ENCODE measurements around the gene SLC41A2.
"Not testable (repeated sequence)": the region's sequence is repeated elsewhere in the genome, so short reads cannot be mapped to it uniquely, and the experiment has no call there.

Gene SLC41A2

GRCh38 chr12:104943401-104943800, 14.7 kb downstream of the SLC41A2 start:
- H3K79me2 ChIP-seq (ENCODE audit: control insufficient read depth, insufficient read depth, low read length); H4K5ac ChIP-seq (ENCODE audit: low read length); H3K27ac ChIP-seq (ENCODE audit: low read depth, low read length); H3K36me3 ChIP-seq (ENCODE audit: control insufficient read depth, insufficient read depth, low read length); H4K8ac ChIP-seq (ENCODE audit: low read depth, low read length); H3K18ac ChIP-seq (ENCODE audit: low read length); H3K4me2 ChIP-seq (ENCODE audit: low read length); H3K9ac ChIP-seq (ENCODE audit: low read length); H2BK5ac ChIP-seq (ENCODE audit: low read length); H2BK120ac ChIP-seq (ENCODE audit: low read depth, low read length); H3K4me1 ChIP-seq (ENCODE audit: control insufficient read depth, low read depth, low read length); H2AK5ac ChIP-seq (ENCODE audit: low read length); H3K79me1 ChIP-seq (ENCODE audit: low read length); H2BK15ac ChIP-seq (replicated peaks; ENCODE audit: low read depth); H3K4me3 ChIP-seq (ENCODE audit: low read length); DNase-seq; H3K27me3 ChIP-seq (ENCODE audit: insufficient read depth, low read length, poor library complexity); H3K4ac ChIP-seq (ENCODE audit: low read depth, low read length); H3K23ac ChIP-seq (ENCODE audit: low read length); H3K56ac ChIP-seq (ENCODE audit: low read length): not testable (repeated sequence)
- no CpG with 5 or more reads among the region's 8 CpGs for WGBS (ENCODE audit: extremely low coverage, insufficient coverage, low lambda C conversion rate)

GRCh38 chr12:104942075-104942474, 16.0 kb downstream of the SLC41A2 start:
- Histone ChIP-seq H2BK5ac (ENCODE audit: low read length) (no peak overlapping the region), H4K8ac (ENCODE audit: low read depth, low read length) (no peak overlapping the region), H3K4me1 (ENCODE audit: control insufficient read depth, low read depth, low read length) (no peaks in the 10 kb centered on the region), H4K5ac (ENCODE audit: low read length) (no peak overlapping the region), H3K27me3 (ENCODE audit: insufficient read depth, low read length, poor library complexity) (no peaks in the 10 kb centered on the region), H3K23ac (ENCODE audit: low read length) (no peak overlapping the region), H2BK15ac (replicated peaks; ENCODE audit: low read depth) (no peak overlapping the region), H3K79me1 (ENCODE audit: low read length) (no peaks in the 10 kb centered on the region), H3K36me3 (ENCODE audit: control insufficient read depth, insufficient read depth, low read length) (no peaks in the 10 kb centered on the region), H3K9ac (ENCODE audit: low read length) (no peak overlapping the region), H2BK120ac (ENCODE audit: low read depth, low read length) (no peak overlapping the region), H3K4me3 (ENCODE audit: low read length) (no peak overlapping the region), H3K18ac (ENCODE audit: low read length) (no peak overlapping the region), H3K4ac (ENCODE audit: low read depth, low read length) (no peak overlapping the region), H3K56ac (ENCODE audit: low read length) (no peak overlapping the region), H3K79me2 (ENCODE audit: control insufficient read depth, insufficient read depth, low read length) (no peaks in the 10 kb centered on the region), H2AK5ac (ENCODE audit: low read length) (no peak overlapping the region), H3K4me2 (ENCODE audit: low read length) (no peak overlapping the region), H3K27ac (ENCODE audit: low read depth, low read length) (no peak overlapping the region)
- no peak for DNase-seq
- WGBS (ENCODE audit: extremely low coverage, insufficient coverage, low lambda C conversion rate): no CpG with 5 or more reads among the region's 4 CpGs

- no peaks in the 10 kb centered on the region for H3K79me1 ChIP-seq (ENCODE audit: low read length)
- H3K27ac ChIP-seq (ENCODE audit: low read depth, low read length): no peak overlapping the region
- WGBS (ENCODE audit: extremely low coverage, insufficient coverage, low lambda C conversion rate): 100% methylated on average over 2 of the region's 3 CpGs
Observed at GRCh38 chr12:104941454-104941853, 16.6 kb downstream of the SLC41A2 start.

GRCh38 chr12:104939089-104939488, 19.0 kb downstream of the SLC41A2 start:
- Histone ChIP-seq H3K4me2 (ENCODE audit: low read length) (no peak overlapping the region), H3K4me3 (ENCODE audit: low read length) (no peak overlapping the region), H4K8ac (ENCODE audit: low read depth, low read length) (no peak overlapping the region), H3K9ac (ENCODE audit: low read length) (no peak overlapping the region), H2BK15ac (replicated peaks; ENCODE audit: low read depth) (no peak overlapping the region), H3K4ac (ENCODE audit: low read depth, low read length) (no peak overlapping the region), H2BK120ac (ENCODE audit: low read depth, low read length) (no peak overlapping the region), H3K79me1 (ENCODE audit: low read length) (no peaks in the 10 kb centered on the region), H4K5ac (ENCODE audit: low read length) (no peak overlapping the region), H3K23ac (ENCODE audit: low read length) (no peak overlapping the region), H3K18ac (ENCODE audit: low read length) (no peak overlapping the region), H3K27ac (ENCODE audit: low read depth, low read length) (no peak overlapping the region), H3K4me1 (ENCODE audit: control insufficient read depth, low read depth, low read length) (no peaks in the 10 kb centered on the region), H3K36me3 (ENCODE audit: control insufficient read depth, insufficient read depth, low read length) (no peaks in the 10 kb centered on the region), H3K56ac (ENCODE audit: low read length) (no peak overlapping the region), H2BK5ac (ENCODE audit: low read length) (no peak overlapping the region), H3K27me3 (ENCODE audit: insufficient read depth, low read length, poor library complexity) (no peaks in the 10 kb centered on the region), H2AK5ac (ENCODE audit: low read length) (no peak overlapping the region), H3K79me2 (ENCODE audit: control insufficient read depth, insufficient read depth, low read length) (no peaks in the 10 kb centered on the region)
- no peak for DNase-seq
- no CpG with 5 or more reads among the region's 2 CpGs for WGBS (ENCODE audit: extremely low coverage, insufficient coverage, low lambda C conversion rate)

More at GRCh38 chr12:104941454-104941853, 16.6 kb downstream of the SLC41A2 start:
- no peak overlapping the region for H3K4ac ChIP-seq (ENCODE audit: low read depth, low read length)
- H3K4me1 ChIP-seq (ENCODE audit: control insufficient read depth, low read depth, low read length): no peaks in the 10 kb centered on the region
- no peak overlapping the region for H2BK15ac ChIP-seq (replicated peaks; ENCODE audit: low read depth)
- H3K4me2 ChIP-seq (ENCODE audit: low read length): no peak overlapping the region
- H3K4me3 ChIP-seq (ENCODE audit: low read length): no peak overlapping the region
- H2BK120ac ChIP-seq (ENCODE audit: low read depth, low read length): no peak overlapping the region
- H3K9ac ChIP-seq (ENCODE audit: low read length): no peak overlapping the region
- H4K8ac ChIP-seq (ENCODE audit: low read depth, low read length): no peak overlapping the region
- H2AK5ac ChIP-seq (ENCODE audit: low read length): no peak overlapping the region
- no peak overlapping the region for H2BK5ac ChIP-seq (ENCODE audit: low read length)
- no peaks in the 10 kb centered on the region for H3K79me2 ChIP-seq (ENCODE audit: control insufficient read depth, insufficient read depth, low read length)
- no peak overlapping the region for H3K18ac ChIP-seq (ENCODE audit: low read length)
- no peak overlapping the region for H4K5ac ChIP-seq (ENCODE audit: low read length)
- no peaks in the 10 kb centered on the region for H3K27me3 ChIP-seq (ENCODE audit: insufficient read depth, low read length, poor library complexity)
- no peak for DNase-seq
- no peak overlapping the region for H3K56ac ChIP-seq (ENCODE audit: low read length)
- H3K36me3 ChIP-seq (ENCODE audit: control insufficient read depth, insufficient read depth, low read length): no peaks in the 10 kb centered on the region
- no peak overlapping the region for H3K23ac ChIP-seq (ENCODE audit: low read length)

- peak; percentile 57 for DNase-seq
- H2BK15ac ChIP-seq (replicated peaks; ENCODE audit: low read depth): no peak overlapping the region
- H2BK5ac ChIP-seq (ENCODE audit: low read length): no peak overlapping the region
- H3K36me3 ChIP-seq (ENCODE audit: control insufficient read depth, insufficient read depth, low read length): no peaks in the 10 kb centered on the region
- H3K4me2 ChIP-seq (ENCODE audit: low read length): no peak overlapping the region
- H3K9ac ChIP-seq (ENCODE audit: low read length): no peak overlapping the region
- no CpG with 5 or more reads among the region's 3 CpGs for WGBS (ENCODE audit: extremely low coverage, insufficient coverage, low lambda C conversion rate)
- H3K4ac ChIP-seq (ENCODE audit: low read depth, low read length): no peak overlapping the region
- H3K79me2 ChIP-seq (ENCODE audit: control insufficient read depth, insufficient read depth, low read length): no peaks in the 10 kb centered on the region
- H2AK5ac ChIP-seq (ENCODE audit: low read length): no peak overlapping the region
- no peak overlapping the region for H3K27ac ChIP-seq (ENCODE audit: low read depth, low read length)
- H3K4me3 ChIP-seq (ENCODE audit: low read length): no peak overlapping the region
- H3K56ac ChIP-seq (ENCODE audit: low read length): no peak overlapping the region
- H2BK120ac ChIP-seq (ENCODE audit: low read depth, low read length): no peak overlapping the region
- H3K18ac ChIP-seq (ENCODE audit: low read length): no peak overlapping the region
- H3K4me1 ChIP-seq (ENCODE audit: control insufficient read depth, low read depth, low read length): no peaks in the 10 kb centered on the region
- no peak overlapping the region for H4K8ac ChIP-seq (ENCODE audit: low read depth, low read length)
- H3K23ac ChIP-seq (ENCODE audit: low read length): no peak overlapping the region
- no peaks in the 10 kb centered on the region for H3K27me3 ChIP-seq (ENCODE audit: insufficient read depth, low read length, poor library complexity)
- H4K5ac ChIP-seq (ENCODE audit: low read length): no peak overlapping the region
- no peaks in the 10 kb centered on the region for H3K79me1 ChIP-seq (ENCODE audit: low read length)
Observed at GRCh38 chr12:104938371-104938770, 19.7 kb downstream of the SLC41A2 start.

- Histone ChIP-seq H3K23ac (ENCODE audit: low read length) (no peak overlapping the region), H3K9ac (ENCODE audit: low read length) (no peak overlapping the region), H3K27me3 (ENCODE audit: insufficient read depth, low read length, poor library complexity) (no peaks in the 10 kb centered on the region), H3K4me1 (ENCODE audit: control insufficient read depth, low read depth, low read length) (no peaks in the 10 kb centered on the region), H3K79me1 (ENCODE audit: low read length) (no peaks in the 10 kb centered on the region), H2BK5ac (ENCODE audit: low read length) (no peak overlapping the region), H3K18ac (ENCODE audit: low read length) (no peak overlapping the region), H2BK15ac (replicated peaks; ENCODE audit: low read depth) (no peak overlapping the region), H3K4ac (ENCODE audit: low read depth, low read length) (no peak overlapping the region), H4K8ac (ENCODE audit: low read depth, low read length) (no peak overlapping the region), H4K5ac (ENCODE audit: low read length) (no peak overlapping the region), H3K56ac (ENCODE audit: low read length) (no peak overlapping the region), H2AK5ac (ENCODE audit: low read length) (no peak overlapping the region), H3K4me2 (ENCODE audit: low read length) (no peak overlapping the region), H3K4me3 (ENCODE audit: low read length) (no peak overlapping the region), H3K36me3 (ENCODE audit: control insufficient read depth, insufficient read depth, low read length) (no peaks in the 10 kb centered on the region), H2BK120ac (ENCODE audit: low read depth, low read length) (no peak overlapping the region), H3K79me2 (ENCODE audit: control insufficient read depth, insufficient read depth, low read length) (no peaks in the 10 kb centered on the region), H3K27ac (ENCODE audit: low read depth, low read length) (no peak overlapping the region)
- WGBS (ENCODE audit: extremely low coverage, insufficient coverage, low lambda C conversion rate): no CpG with 5 or more reads among the region's 2 CpGs
- DNase-seq: no peak
Observed at GRCh38 chr12:104935886-104936285, 22.2 kb downstream of the SLC41A2 start.

All from mesendoderm (in vitro differentiated cells).